CD4-positive, CD25-positive, alpha-beta regulatory T cell (primary cell): Measurements from ENCODE around the gene C11orf71. TPM values are rescaled to one million over a fixed set of nuclear protein-coding genes. Genes with fewer than 3 reads are reported as not detected.

ENCODE experiments used
- ATAC-seq, 2 donors: fragments of 150-1000 bp; cut with Tn5 transposase; one replicate each; pipeline ENCODE4 v1.10.0; 2021; ENCODE audit warnings: low read depth in 2 of 2, moderate number of reproducible peaks in 2 of 2, moderate library complexity in 1 of 2
- DNase-seq, 3 donors: peaks; one replicate each; pipeline versions ENCODE4 v3.0.0 to v3.0.0-alpha.2; 2012 to 2022; ENCODE audit warnings: mixed read lengths in 1 of 3
- H3K27ac ChIP-seq: one replicate; pipeline ENCODE4 v1.7.0; 2013; ENCODE audit warnings: mild to moderate bottlenecking, low read length; ENCODE audit not compliant: insufficient read depth, poor library complexity, severe bottlenecking
- H3K27me3 ChIP-seq: one replicate; pipeline ENCODE4 v1.7.0; 2013; ENCODE audit warnings: low read length; ENCODE audit not compliant: control insufficient read depth, insufficient read depth
- H3K36me3 ChIP-seq: one replicate; pipeline ENCODE4 v1.7.0; 2013; ENCODE audit warnings: mild to moderate bottlenecking, low read length, moderate library complexity; ENCODE audit not compliant: control insufficient read depth, insufficient read depth
- H3K4me1 ChIP-seq: 2 replicates; pipeline ENCODE4 v1.7.0; 2013; ENCODE audit warnings: mild to moderate bottlenecking, low read length; ENCODE audit not compliant: insufficient read depth, control insufficient read depth, poor library complexity, severe bottlenecking
- H3K4me3 ChIP-seq: one replicate; pipeline ENCODE4 v1.7.0; 2013; ENCODE audit warnings: low read depth, mild to moderate bottlenecking, low read length, moderate library complexity
- H3K9me3 ChIP-seq, 2 experiments: 1 replicate in 1 of 2; 2 replicates in 1 of 2; pipeline ENCODE4 v1.7.0; 2013; ENCODE audit warnings: low read length in 2 of 2, mild to moderate bottlenecking in 1 of 2, moderate library complexity in 1 of 2; ENCODE audit not compliant: control insufficient read depth in 2 of 2
- H3K27ac Mint-ChIP-seq, 3 donors: one replicate each; pipeline ENCODE4 v1.8.0; 2020 to 2022; ENCODE audit warnings: mild to moderate bottlenecking in 3 of 3, mixed read lengths in 3 of 3, moderate library complexity in 2 of 3
- H3K27me3 Mint-ChIP-seq: one replicate; pipeline ENCODE4 v1.8.0; 2022; ENCODE audit warnings: mild to moderate bottlenecking, mixed read lengths
- H3K36me3 Mint-ChIP-seq: one replicate; pipeline ENCODE4 v1.8.0; 2020; ENCODE audit warnings: mixed read lengths
- H3K4me1 Mint-ChIP-seq, 4 donors: one replicate each; pipeline ENCODE4 v1.8.0; 2020 to 2022; ENCODE audit warnings: mixed read lengths in 4 of 4, mild to moderate bottlenecking in 1 of 4
- H3K4me3 Mint-ChIP-seq, 4 donors: one replicate each; pipeline ENCODE4 v1.8.0; 2020 to 2022; ENCODE audit warnings: mild to moderate bottlenecking in 4 of 4, mixed read lengths in 4 of 4, moderate library complexity in 3 of 4
- H3K9me3 Mint-ChIP-seq, 7 donors: one replicate each; pipeline ENCODE4 v1.8.0; 2020 to 2022; ENCODE audit warnings: mixed read lengths in 7 of 7, mild to moderate bottlenecking in 3 of 7, moderate library complexity in 2 of 7
- polyA plus RNA-seq, 4 donors: library from polyadenylated mRNA; unstranded; fragments of 300-500 nt; fragmentation: Illumina TruSeq; gene quantifications; one replicate each; pipeline ENCODE4 v1.2.3, GENCODE V29; 2021
- total RNA-seq: library from RNA; stranded (reverse); gene quantifications from one replicate; pipeline ENCODE4 v1.2.3, GENCODE V29; 2022

Gene C11orf71
- total and polyA plus RNA-seq, 5 donors from 2014 or later: 11.4 to 17.2 (median 15.4) TPM

GRCh38 chr11:114366331-114367243, 33.7 kb downstream of the C11orf71 start:
- H3K4me1 ChIP-seq: no peaks in the 10 kb centered on the region
- Mint-ChIP-seq H3K4me3 (no peak overlapping the region), H3K9me3 (no peaks in the 10 kb centered on the region), H3K27ac (no peak overlapping the region), H3K4me1 (no peaks in the 10 kb centered on the region), H3K27me3 (peaks cover 16% of the 10 kb centered on the region), H3K36me3 (no peaks in the 10 kb centered on the region)
- H3K36me3 ChIP-seq: no peaks in the 10 kb centered on the region
- no peak overlapping the region for H3K27ac ChIP-seq
- no peak for ATAC-seq
- no peaks in the 10 kb centered on the region for H3K9me3 ChIP-seq
- H3K27me3 ChIP-seq: peaks cover 12% of the 10 kb centered on the region
- DNase-seq: no peak
- no peak overlapping the region for H3K4me3 ChIP-seq

DNA sequence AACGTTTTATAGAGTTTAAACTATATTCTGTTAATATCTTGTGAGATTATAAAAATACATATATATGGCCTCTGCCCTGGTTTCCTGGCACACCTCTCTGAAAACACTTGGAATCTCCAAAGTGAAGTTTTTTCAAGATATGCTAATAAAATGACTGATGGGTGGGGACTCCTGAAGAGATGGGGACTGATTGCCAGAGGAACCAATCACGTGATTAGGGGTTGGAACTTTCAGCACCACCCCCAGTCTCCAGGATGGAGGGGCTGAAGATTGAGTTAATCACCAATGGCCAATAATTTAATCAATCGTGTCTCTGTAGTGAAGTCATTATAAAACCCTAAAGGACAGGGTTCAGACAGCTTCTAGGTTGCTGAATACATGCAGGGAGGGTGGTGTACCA, 37.4 kb downstream of the C11orf71 start:
- no peak for ATAC-seq
- no peak for DNase-seq
- no peaks in the 10 kb centered on the region for H3K4me1 Mint-ChIP-seq
- Histone ChIP-seq H3K36me3 (no peaks in the 10 kb centered on the region), H3K9me3 (no peaks in the 10 kb centered on the region), H3K27ac (no peak overlapping the region), H3K4me1 (no peaks in the 10 kb centered on the region), H3K4me3 (no peak overlapping the region), H3K27me3 (peaks cover 14% of the 10 kb centered on the region)
- H3K27ac Mint-ChIP-seq: no peak overlapping the region
- no peak overlapping the region for H3K4me3 Mint-ChIP-seq
- H3K36me3 Mint-ChIP-seq: no peaks in the 10 kb centered on the region
- no peaks in the 10 kb centered on the region for H3K9me3 Mint-ChIP-seq
- peaks cover 29% of the 10 kb centered on the region for H3K27me3 Mint-ChIP-seq

DNA sequence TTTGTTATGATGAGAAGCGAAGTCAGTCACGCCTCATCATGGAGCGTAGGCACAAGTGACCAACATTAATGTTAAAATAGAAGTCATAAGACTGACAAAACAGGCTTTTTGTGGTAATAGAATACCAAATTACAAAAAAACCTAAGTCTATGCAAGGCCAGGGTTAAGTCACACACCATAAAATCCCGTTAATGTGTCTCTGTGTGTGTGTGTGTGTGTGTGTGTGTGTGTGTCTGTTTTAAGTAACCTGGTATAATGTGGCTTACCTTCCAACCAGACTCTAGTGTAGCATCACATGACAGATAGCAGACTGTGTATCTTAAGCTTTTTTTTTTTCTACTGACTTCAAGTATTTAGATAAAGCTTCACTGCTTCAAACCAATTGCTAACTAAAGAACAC, 38.0 kb downstream of the C11orf71 start:
- Histone ChIP-seq H3K27me3 (peaks cover 14% of the 10 kb centered on the region), H3K4me3 (no peak overlapping the region), H3K9me3 (no peaks in the 10 kb centered on the region), H3K4me1 (no peaks in the 10 kb centered on the region), H3K36me3 (no peaks in the 10 kb centered on the region), H3K27ac (no peak overlapping the region)
- DNase-seq: no peak
- no peaks in the 10 kb centered on the region for H3K4me1 Mint-ChIP-seq
- H3K27me3 Mint-ChIP-seq: peaks cover 29% of the 10 kb centered on the region
- no peak overlapping the region for H3K4me3 Mint-ChIP-seq
- H3K27ac Mint-ChIP-seq: no peak overlapping the region
- no peaks in the 10 kb centered on the region for H3K36me3 Mint-ChIP-seq
- ATAC-seq: no peak
- H3K9me3 Mint-ChIP-seq: no peaks in the 10 kb centered on the region

GRCh38 chr11:114359342-114359741, 41.0 kb downstream of the C11orf71 start:
- no peak overlapping the region for H3K27ac Mint-ChIP-seq
- H3K4me1 Mint-ChIP-seq: no peaks in the 10 kb centered on the region

DNA sequence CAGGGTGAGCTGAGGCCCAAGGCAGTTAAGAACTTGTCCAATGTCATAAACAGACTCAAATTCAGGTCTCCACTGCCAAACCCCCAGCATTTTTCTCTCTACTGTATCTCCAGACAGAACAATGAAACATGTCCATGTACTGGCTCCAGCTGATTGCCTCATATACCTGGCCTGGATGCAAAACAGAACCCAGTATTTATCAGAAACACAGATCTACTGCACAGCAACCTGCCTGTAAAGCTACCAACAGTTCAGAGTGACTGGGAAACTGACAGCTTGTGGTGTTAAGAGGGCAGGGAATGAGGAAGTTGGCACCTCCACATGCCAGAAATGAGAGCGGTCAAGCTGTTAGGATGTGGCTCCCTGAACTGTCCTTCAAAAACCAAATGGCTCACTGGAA, 41.6 kb downstream of the C11orf71 start:
- Histone ChIP-seq H3K27me3 (peaks cover 6% of the 10 kb centered on the region), H3K9me3 (no peaks in the 10 kb centered on the region), H3K36me3 (no peaks in the 10 kb centered on the region), H3K4me1 (no peaks in the 10 kb centered on the region), H3K27ac (no peak overlapping the region), H3K4me3 (no peak overlapping the region)
- ATAC-seq (no peak), DNase-seq (no peak)
- Mint-ChIP-seq H3K27me3 (peaks cover 21% of the 10 kb centered on the region), H3K36me3 (no peaks in the 10 kb centered on the region), H3K9me3 (no peaks in the 10 kb centered on the region), H3K4me3 (no peak overlapping the region), H3K4me1 (no peaks in the 10 kb centered on the region), H3K27ac (no peak overlapping the region)

More at GRCh38 chr11:114359342-114359741, 41.0 kb downstream of the C11orf71 start:
- Histone ChIP-seq H3K36me3 (no peaks in the 10 kb centered on the region), H3K27me3 (peaks cover 8% of the 10 kb centered on the region), H3K27ac (no peak overlapping the region), H3K4me3 (no peak overlapping the region), H3K9me3 (no peaks in the 10 kb centered on the region), H3K4me1 (no peaks in the 10 kb centered on the region)
- Mint-ChIP-seq H3K36me3 (no peaks in the 10 kb centered on the region), H3K4me3 (no peak overlapping the region), H3K27me3 (peaks cover 25% of the 10 kb centered on the region), H3K9me3 (no peaks in the 10 kb centered on the region)
- no peak for ATAC-seq
- DNase-seq: no peak

GRCh38 chr11:114354076-114354475, 46.2 kb downstream of the C11orf71 start:
- H3K36me3 Mint-ChIP-seq: no peaks in the 10 kb centered on the region
- Histone ChIP-seq H3K27me3 (peaks cover 4% of the 10 kb centered on the region), H3K4me1 (no peaks in the 10 kb centered on the region), H3K36me3 (no peaks in the 10 kb centered on the region), H3K27ac (no peak overlapping the region), H3K9me3 (no peaks in the 10 kb centered on the region), H3K4me3 (no peak overlapping the region)
- H3K27ac Mint-ChIP-seq: no peak overlapping the region
- H3K4me3 Mint-ChIP-seq: no peak overlapping the region
- peaks cover 0 to 1% (median 0%) of the 10 kb centered on the region in 7 donors for H3K9me3 Mint-ChIP-seq
- peaks cover 19% of the 10 kb centered on the region for H3K27me3 Mint-ChIP-seq
- DNase-seq (no peak), ATAC-seq (no peak)
- H3K4me1 Mint-ChIP-seq: no peaks in the 10 kb centered on the region

GRCh38 chr11:114353443-114353842, 46.9 kb downstream of the C11orf71 start:
- no peaks in the 10 kb centered on the region for H3K36me3 Mint-ChIP-seq
- H3K27me3 Mint-ChIP-seq: peaks cover 13% of the 10 kb centered on the region
- Histone ChIP-seq H3K4me3 (no peak overlapping the region), H3K36me3 (no peaks in the 10 kb centered on the region), H3K4me1 (no peaks in the 10 kb centered on the region), H3K27ac (no peak overlapping the region), H3K27me3 (no peaks in the 10 kb centered on the region), H3K9me3 (no peaks in the 10 kb centered on the region)
- peaks cover 0 to 1% (median 0%) of the 10 kb centered on the region in 7 donors for H3K9me3 Mint-ChIP-seq
- H3K27ac Mint-ChIP-seq: no peak overlapping the region
- no peaks in the 10 kb centered on the region for H3K4me1 Mint-ChIP-seq
- ATAC-seq (no peak), DNase-seq (no peak)
- H3K4me3 Mint-ChIP-seq: no peak overlapping the region

- no peaks in the 10 kb centered on the region for H3K27me3 ChIP-seq
- H3K4me1 ChIP-seq: peaks cover 6% of the 10 kb centered on the region
- H3K9me3 ChIP-seq: no peaks in the 10 kb centered on the region
- no peak overlapping the region for H3K27ac ChIP-seq
- Mint-ChIP-seq H3K4me1 (peaks cover 7 to 15% (median 7%) of the 10 kb centered on the region in 4 donors), H3K36me3 (no peaks in the 10 kb centered on the region), H3K4me3 (no peak overlapping the region), H3K27ac (no peak overlapping the region), H3K9me3 (peaks cover 0 to 1% (median 0%) of the 10 kb centered on the region in 7 donors), H3K27me3 (peaks cover 13% of the 10 kb centered on the region)
- DNase-seq (no peak), ATAC-seq (no peak)
- H3K36me3 ChIP-seq: no peaks in the 10 kb centered on the region
- H3K4me3 ChIP-seq: no peak overlapping the region
Observed at GRCh38 chr11:114350022-114350421, 50.3 kb downstream of the C11orf71 start.
